HUDEP-2 (cell line): ENCODE results near the gene HCN3.
A peak's percentile ranks its signal among the peaks of the same experiment; 100 is the strongest.
"Not testable (repeated sequence)": the region's sequence is repeated elsewhere in the genome, so short reads cannot be mapped to it uniquely, and the experiment has no call there.

ENCODE experiments used
- DNase-seq, 76 experiments: peaks; one replicate each; lab custom pipeline; 2025; ENCODE audit not compliant: unreplicated experiment in 76 of 76; lab: John Stamatoyannopoulos, UW

The HCN3 gene

GRCh38 chr1:155277070-155277901 lies at the start of gene HCN3:
Gene HCN3 (plus strand): TSS chr1:155277463. CDS start chr1:155277591, 128 bp downstream.
- peak in 74 of 76 experiments; percentile 29 to 98 (median 95) for DNase-seq

- no peak for DNase-seq
These were observed 49.2 kb upstream of the HCN3 start for GRCh38 chr1:155228096-155228427.

DNA sequence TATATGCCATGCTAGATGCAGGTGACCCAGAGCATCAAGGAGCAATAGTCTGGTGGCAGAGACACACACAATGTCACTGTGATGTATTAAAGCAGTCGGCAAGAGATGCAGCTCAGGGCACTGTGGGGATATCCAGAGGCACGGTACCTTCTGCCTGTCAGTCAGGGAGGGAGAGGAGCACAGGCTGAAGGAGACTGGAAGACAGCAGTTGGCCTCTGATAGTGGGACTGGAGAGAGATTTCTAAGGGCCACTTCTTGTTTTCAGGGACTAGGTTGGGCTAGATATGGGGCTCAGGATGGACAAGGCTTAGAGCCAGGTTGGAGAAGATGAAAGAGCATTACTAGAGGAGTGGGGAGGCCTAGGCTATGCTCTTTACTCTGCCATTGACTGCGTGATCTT lies 46.0 kb upstream of the HCN3 start:
- DNase-seq = not testable (repeated sequence)

DNA sequence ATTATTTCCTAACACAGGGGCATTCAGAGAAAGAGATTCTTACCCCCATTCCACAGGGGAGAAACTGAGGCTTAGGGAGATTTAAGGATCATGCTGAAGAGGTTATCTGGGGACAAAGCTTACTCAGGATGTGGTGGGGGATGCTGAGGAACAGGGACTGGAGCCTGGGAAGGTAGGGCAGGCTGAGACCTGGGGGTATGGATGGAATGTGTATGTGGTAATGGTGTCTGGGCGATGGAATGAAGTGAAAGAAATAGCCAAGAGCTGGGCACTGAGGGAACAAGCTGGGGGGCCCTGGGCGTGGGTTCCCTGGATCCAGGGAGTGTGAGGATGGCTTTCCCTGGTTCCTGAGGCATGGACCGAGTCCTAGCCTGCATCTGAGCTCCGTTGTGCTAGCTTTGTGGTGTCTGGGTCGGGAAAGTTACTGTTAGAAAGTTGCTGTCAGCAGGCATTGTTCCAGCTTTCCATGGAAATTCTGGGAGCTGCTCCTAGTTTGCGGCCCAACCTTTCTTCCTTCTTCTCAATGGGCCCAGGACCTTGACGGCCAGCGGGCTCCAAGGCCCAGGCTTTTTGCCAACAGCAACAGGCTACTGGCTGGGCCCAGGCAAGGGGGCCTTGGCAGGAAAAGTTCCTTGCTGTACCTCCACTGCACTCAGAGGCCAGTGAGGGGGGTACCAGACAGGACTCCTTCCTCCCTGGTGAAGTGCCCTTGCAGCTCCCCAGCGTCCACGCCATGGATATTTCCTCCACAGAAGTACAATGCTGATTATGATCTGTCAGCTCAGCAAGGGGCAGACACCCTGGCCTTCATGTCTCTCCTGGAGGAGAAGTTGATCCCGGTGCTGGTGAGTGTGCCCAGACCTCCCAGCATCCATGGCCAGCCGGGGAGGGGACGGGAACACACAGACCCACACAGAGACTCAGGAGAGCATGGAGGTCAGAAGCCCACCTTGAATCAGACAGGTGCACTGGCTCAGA lies 45.0 kb upstream of the HCN3 start:
- DNase-seq = not testable (repeated sequence)

DNA sequence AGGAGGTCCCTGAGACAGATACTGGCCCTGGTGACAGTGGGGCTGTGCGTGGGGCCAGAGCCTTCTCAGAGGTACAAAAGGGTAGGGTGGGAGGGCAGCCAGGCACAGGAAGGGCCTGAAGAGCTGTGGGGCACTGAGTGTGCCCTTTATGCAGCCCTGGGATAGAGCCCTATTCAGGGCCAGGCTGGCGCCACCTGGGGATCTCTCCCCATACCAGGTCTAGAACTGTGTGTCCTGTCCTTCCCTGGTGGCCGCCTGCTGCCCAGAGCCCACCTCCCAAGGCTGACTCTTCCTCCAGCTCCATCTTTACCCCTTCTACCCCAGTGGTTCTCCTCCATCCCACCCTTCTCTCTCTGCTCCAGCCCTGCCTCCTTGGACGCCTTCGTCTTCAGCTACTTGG lies 43.8 kb upstream of the HCN3 start:
- DNase-seq = not testable (repeated sequence)

DNA sequence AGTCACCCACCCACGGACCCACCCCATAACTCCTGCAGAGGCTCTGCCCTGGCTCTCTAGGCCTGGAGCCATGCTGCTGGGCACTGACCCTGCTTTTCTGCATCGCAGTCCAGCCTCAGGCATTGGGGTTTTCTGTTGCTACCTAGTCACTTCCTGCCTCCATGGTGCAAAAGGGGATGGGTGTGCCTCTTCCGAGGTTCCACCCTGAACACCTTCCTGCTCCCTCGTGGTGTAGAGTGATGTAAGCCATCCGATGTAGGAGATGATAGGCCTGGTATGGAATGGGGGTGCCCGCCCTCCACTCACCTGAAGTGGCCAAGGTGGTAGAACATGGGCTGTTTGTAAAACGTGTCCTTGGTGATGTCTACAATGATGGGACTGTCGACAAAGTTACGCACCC lies 41.9 kb upstream of the HCN3 start:
- DNase-seq = not testable (repeated sequence)

GRCh38 chr1:155236451-155236850 lies 40.8 kb upstream of the HCN3 start:
- no peak for DNase-seq

DNA sequence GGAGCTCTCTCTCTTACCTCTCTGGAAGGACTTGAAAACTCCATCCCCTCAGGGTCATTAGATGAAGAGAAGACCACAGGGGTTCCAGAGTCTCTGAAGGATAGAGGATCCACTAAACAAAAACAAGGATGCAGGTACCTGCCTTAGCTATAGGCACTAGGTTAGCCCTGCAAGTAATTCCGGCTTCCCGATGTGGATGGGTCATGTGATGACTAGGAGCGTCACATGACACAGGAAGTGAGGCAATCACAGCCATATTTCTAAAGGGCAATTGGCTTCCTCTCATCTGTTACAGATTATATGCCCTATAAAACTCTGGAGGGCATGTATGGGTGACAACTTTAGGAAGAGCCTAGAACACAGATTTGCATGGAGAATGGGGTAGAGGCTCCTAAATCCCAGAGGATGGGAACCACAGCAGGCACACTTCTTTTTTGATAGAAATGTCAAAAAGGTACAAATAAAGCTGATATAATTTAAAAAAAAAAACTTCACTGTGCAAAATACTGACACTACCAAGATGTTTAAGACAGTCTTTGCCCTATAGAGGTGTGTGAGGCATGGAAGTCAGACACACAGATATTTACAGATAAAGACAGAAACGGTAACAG lies 36.1 kb upstream of the HCN3 start:
- peak in 65 of 76 experiments; percentile 10 to 79 (median 46) for DNase-seq

- DNase-seq = peak in 1 of 76 experiments; percentile 8
These were observed 35.4 kb upstream of the HCN3 start for GRCh38 chr1:155241841-155242264.

- DNase-seq = no peak
These were observed 34.4 kb upstream of the HCN3 start for GRCh38 chr1:155242805-155243358.

- peak in 75 of 76 experiments; percentile 75 to 99 (median 96) for DNase-seq
These were observed 32.7 kb upstream of the HCN3 start for GRCh38 chr1:155244368-155245162.

- peak in 1 of 76 experiments; percentile 53 for DNase-seq
These were observed 32.1 kb upstream of the HCN3 start for GRCh38 chr1:155245163-155245524.

- not testable (repeated sequence) for DNase-seq
These were observed 30.5 kb upstream of the HCN3 start for GRCh38 chr1:155246796-155247195.

- DNase-seq = peak in 73 of 76 experiments; percentile 34 to 89 (median 78)
These were observed 29.4 kb upstream of the HCN3 start for GRCh38 chr1:155247667-155248553.

DNA sequence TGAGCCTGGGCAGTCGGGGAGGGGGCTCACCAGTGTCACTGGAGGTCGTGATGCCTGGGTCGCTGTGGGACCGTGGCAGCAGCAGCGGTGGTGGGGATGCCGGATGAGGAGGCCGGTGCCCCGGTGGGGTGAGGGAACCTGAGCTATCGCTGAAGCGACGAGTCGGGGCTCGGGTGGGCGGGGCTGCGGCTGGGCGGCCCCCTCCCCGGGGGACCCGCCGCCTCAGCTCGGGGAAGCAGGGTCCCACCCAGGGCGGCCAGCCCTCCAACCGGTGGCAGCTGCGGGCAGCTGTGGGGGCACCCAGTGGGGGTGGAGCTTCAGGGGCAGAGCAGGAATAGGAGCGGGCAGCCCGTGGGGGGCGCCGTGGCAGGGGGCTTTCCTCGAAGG lies 27.0 kb upstream of the HCN3 start:
- DNase-seq = no peak

DNA sequence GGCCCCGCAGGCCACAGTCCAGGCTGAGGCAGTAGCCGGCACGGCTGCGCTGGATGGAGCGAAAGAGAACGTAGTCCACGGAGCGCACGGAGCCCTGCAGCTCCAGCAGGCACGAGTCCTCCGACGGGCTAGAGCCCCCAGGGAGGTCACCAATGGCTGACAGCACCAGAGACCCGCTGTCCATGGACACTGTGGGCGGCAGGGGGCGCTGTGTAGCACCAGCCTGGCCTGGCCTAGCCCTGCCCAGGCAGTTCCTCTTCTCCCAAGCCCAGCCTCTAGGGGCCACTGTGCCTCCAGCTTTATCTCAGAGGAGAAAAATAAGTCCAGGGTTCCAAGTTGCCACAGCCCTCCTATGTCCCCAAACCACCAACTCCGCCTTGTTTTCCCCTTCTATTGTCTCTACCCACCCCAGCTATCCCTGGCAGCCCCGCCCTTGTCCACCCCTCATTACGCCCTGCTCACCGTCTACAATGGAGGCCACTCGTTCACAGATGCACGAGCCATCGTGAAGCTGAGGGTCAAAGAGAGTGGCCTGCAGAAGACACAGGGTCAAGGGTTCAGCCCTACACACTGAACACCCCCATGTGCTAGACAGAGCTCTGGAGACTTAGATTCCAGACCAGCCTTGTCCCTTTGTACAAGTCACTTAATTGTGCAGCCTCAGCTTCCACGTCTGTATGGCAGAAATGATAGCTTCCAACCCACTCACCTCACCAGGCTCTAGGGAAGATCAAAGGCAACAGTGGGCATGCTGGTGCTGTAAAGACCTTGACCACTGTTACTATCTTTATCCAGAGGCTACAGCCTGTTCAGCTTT lies 26.4 kb upstream of the HCN3 start:
- DNase-seq = peak in 73 of 76 experiments; percentile 52 to 95 (median 89)

DNA sequence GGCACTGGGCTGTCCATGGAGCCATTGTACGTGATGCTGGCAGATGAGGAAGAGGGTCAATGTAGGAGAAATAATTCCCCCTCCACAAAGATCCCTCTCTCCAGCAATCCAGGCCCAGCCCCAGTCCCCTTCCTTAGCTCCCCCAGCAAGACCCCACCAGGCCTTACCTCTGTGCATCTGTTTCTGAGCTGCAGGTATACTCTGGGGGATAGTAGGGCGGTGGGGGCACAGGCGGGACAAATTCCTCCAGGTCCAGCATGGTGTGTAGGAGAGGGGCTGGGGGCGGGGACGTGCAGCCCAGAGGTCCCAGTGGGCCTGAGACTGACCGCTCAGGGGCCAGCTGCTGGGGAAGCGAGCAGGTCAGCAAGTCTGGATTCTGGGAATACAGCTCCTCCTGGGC lies 25.7 kb upstream of the HCN3 start:
- no peak for DNase-seq

DNA sequence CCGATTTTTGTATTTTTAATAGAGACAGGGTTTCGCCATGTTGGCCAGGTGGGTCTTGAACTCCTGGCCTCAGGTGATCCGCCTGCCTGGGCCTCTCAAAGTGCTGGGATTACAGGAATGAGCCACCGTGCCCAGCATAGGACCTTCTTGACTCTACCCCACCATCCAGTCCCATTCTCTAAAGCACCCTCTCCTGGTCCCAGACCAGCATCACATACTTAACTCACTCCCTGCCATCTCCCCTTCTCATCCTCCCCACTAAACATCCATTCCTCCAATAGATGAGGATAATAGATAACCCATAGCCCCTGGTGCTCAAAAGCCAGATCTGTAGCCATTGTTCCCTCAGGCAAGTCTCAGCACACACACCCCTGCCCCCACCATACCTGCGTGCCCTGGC lies 24.1 kb upstream of the HCN3 start:
- DNase-seq = no peak
